HepG2 (cell line): ENCODE results near the gene RPL32. TPM values are rescaled to one million over a fixed set of nuclear protein-coding genes. Genes with fewer than 3 reads are reported as not detected.
A peak's percentile ranks its signal among the peaks of the same experiment; 100 is the strongest.

Source experiments
- ARNT2 ChIP-seq: sonication (generic); formaldehyde crosslinking; IDR thresholded peaks from 2 replicates; pipeline ENCODE4 v1.8.0; 2022; ENCODE audit warnings: mild to moderate bottlenecking, low read depth, missing genetic modification reagents, moderate library complexity
- GABPA ChIP-seq, 2 experiments: IDR thresholded peaks; 2 replicates each; pipeline ENCODE4 v1.6.1; 2011 to 2016; ENCODE audit warnings: low read depth in 2 of 2, low read length in 1 of 2, missing biosample characterization in 1 of 2, missing genetic modification characterization in 1 of 2
- GMEB1 ChIP-seq: sonication (generic); formaldehyde crosslinking; IDR thresholded peaks from 2 replicates; pipeline ENCODE4 v1.5.1; 2020; ENCODE audit warnings: missing genetic modification reagents, mild to moderate bottlenecking, borderline replicate concordance
- MTA1 ChIP-seq: sonication (generic); formaldehyde crosslinking; IDR thresholded peaks from 2 replicates; pipeline ENCODE4 v1.4.0; 2020; ENCODE audit warnings: missing genetic modification reagents, mild to moderate bottlenecking, borderline replicate concordance
- NR2F2 ChIP-seq: IDR thresholded peaks from 2 replicates; pipeline ENCODE4 v1.6.1; 2012; ENCODE audit warnings: low read depth, inconsistent platforms, borderline replicate concordance
- PHB2 ChIP-seq: fragments of 450-650 bp; IDR thresholded peaks from 2 replicates; pipeline ENCODE4 v1.6.1; 2018; ENCODE audit not compliant: partially characterized antibody
- SMARCC2 ChIP-seq: fragments of 450-650 bp; IDR thresholded peaks from 2 replicates; pipeline ENCODE4 v1.6.1; 2017; ENCODE audit warnings: antibody characterized with exemption, mild to moderate bottlenecking
- SOX5 ChIP-seq: IDR thresholded peaks from 2 replicates; pipeline ENCODE4 v1.6.1; 2016; ENCODE audit warnings: borderline replicate concordance
- YEATS2 ChIP-seq: sonication (generic); formaldehyde crosslinking; IDR thresholded peaks from 2 replicates; pipeline ENCODE4 v1.4.0; 2020; ENCODE audit warnings: missing genetic modification reagents, borderline replicate concordance
- ZBTB7B ChIP-seq: sonication (generic); formaldehyde crosslinking; IDR thresholded peaks from 2 replicates; pipeline ENCODE4 v1.4.0; 2020; ENCODE audit warnings: missing genetic modification reagents
- ZEB1 ChIP-seq: IDR thresholded peaks from 2 replicates; pipeline ENCODE4 v1.6.1; 2012; ENCODE audit warnings: mild to moderate bottlenecking, low read depth, inconsistent platforms; ENCODE audit not compliant: insufficient replicate concordance
- ZNF101 ChIP-seq: sonication (generic); formaldehyde crosslinking; IDR thresholded peaks from 2 replicates; pipeline ENCODE4 v1.4.0; 2020; ENCODE audit warnings: mild to moderate bottlenecking, low read depth, missing genetic modification reagents, borderline replicate concordance
- ZNF225 ChIP-seq: sonication (generic); formaldehyde crosslinking; IDR thresholded peaks from 2 replicates; pipeline ENCODE4 v1.4.0; 2020; ENCODE audit warnings: mild to moderate bottlenecking, missing genetic modification reagents
- ZNF331 ChIP-seq: sonication (generic); formaldehyde crosslinking; IDR thresholded peaks from 2 replicates; pipeline ENCODE4 v1.4.0; 2020; ENCODE audit warnings: missing genetic modification reagents
- ZNF335 ChIP-seq: sonication (generic); formaldehyde crosslinking; IDR thresholded peaks from 2 replicates; pipeline ENCODE4 v1.4.0; 2020; ENCODE audit warnings: missing genetic modification reagents
- ZNF550 ChIP-seq: sonication (generic); formaldehyde crosslinking; IDR thresholded peaks from 2 replicates; pipeline ENCODE4 v1.4.0; 2020; ENCODE audit warnings: mild to moderate bottlenecking, missing genetic modification reagents, borderline replicate concordance
- ZNF652 ChIP-seq: IDR thresholded peaks from 2 replicates; pipeline ENCODE4 v1.6.1; 2016; ENCODE audit warnings: low read depth, borderline replicate concordance
- polyA plus RNA-seq, 8 experiments: library from polyadenylated mRNA; depleted of rRNA in 3 of 8; stranded (reverse) in 7 of 8; unstranded in 1 of 8; fragments of >200 nt; fragmentation: Illumina TruSeq in 4 of 8; extraction: Trizol in 4 of 8; gene quantifications; 2 replicates each; pipeline versions ENCODE4 v1.2.1 to v1.2.3, GENCODE V29; 2011 to 2016; ENCODE audit warnings: low read depth in 4 of 8, missing spikeins in 1 of 8, mixed read lengths in 1 of 8; ENCODE audit not compliant: insufficient read depth in 1 of 8
- total RNA-seq, 5 experiments: library from RNA; depleted of rRNA; stranded (reverse); fragments of >200 nt; fragmentation: Illumina TruSeq; extraction: Trizol; gene quantifications; 2 replicates each; pipeline ENCODE4 v1.2.3, GENCODE V29; 2016; ENCODE audit warnings: low read depth in 1 of 5
- TF ChIP-seq, protein P1 (sequence below): sonication (generic); formaldehyde crosslinking; conservative IDR thresholded peaks from 2 replicates; pipeline ENCODE4 v1.4.0; 2020; ENCODE audit warnings: missing genetic modification reagents
- TF ChIP-seq, protein P2 (sequence below): sonication (generic); formaldehyde crosslinking; IDR thresholded peaks from 2 replicates; pipeline ENCODE4 v1.8.0; 2022; ENCODE audit warnings: mild to moderate bottlenecking, missing genetic modification reagents
- TF ChIP-seq, protein P3 (sequence below): sonication (generic); formaldehyde crosslinking; IDR thresholded peaks from 2 replicates; pipeline ENCODE4 v1.4.0; 2020; ENCODE audit warnings: low read depth, missing genetic modification reagents

Gene RPL32
- total and polyA plus RNA-seq, 2 of the 13 experiments (the other 11 are each of a cell fraction or from before 2014, with no cell fraction given) = 1,781 to 2,401 TPM

- TF ChIP-seq, protein P1, sequence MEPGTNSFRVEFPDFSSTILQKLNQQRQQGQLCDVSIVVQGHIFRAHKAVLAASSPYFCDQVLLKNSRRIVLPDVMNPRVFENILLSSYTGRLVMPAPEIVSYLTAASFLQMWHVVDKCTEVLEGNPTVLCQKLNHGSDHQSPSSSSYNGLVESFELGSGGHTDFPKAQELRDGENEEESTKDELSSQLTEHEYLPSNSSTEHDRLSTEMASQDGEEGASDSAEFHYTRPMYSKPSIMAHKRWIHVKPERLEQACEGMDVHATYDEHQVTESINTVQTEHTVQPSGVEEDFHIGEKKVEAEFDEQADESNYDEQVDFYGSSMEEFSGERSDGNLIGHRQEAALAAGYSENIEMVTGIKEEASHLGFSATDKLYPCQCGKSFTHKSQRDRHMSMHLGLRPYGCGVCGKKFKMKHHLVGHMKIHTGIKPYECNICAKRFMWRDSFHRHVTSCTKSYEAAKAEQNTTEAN (CRISPR knock-in tag) = peak; percentile 55; the same call in 1 of the 2 replicates
- TF ChIP-seq, protein P2, sequence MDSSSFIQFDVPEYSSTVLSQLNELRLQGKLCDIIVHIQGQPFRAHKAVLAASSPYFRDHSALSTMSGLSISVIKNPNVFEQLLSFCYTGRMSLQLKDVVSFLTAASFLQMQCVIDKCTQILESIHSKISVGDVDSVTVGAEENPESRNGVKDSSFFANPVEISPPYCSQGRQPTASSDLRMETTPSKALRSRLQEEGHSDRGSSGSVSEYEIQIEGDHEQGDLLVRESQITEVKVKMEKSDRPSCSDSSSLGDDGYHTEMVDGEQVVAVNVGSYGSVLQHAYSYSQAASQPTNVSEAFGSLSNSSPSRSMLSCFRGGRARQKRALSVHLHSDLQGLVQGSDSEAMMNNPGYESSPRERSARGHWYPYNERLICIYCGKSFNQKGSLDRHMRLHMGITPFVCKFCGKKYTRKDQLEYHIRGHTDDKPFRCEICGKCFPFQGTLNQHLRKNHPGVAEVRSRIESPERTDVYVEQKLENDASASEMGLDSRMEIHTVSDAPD (CRISPR knock-in tag) = no peak
- no peak for TF ChIP-seq ZNF225 (CRISPR knock-in tag)
- TF ChIP-seq ZEB1 = peak; percentile 60
- TF ChIP-seq, protein P3, sequence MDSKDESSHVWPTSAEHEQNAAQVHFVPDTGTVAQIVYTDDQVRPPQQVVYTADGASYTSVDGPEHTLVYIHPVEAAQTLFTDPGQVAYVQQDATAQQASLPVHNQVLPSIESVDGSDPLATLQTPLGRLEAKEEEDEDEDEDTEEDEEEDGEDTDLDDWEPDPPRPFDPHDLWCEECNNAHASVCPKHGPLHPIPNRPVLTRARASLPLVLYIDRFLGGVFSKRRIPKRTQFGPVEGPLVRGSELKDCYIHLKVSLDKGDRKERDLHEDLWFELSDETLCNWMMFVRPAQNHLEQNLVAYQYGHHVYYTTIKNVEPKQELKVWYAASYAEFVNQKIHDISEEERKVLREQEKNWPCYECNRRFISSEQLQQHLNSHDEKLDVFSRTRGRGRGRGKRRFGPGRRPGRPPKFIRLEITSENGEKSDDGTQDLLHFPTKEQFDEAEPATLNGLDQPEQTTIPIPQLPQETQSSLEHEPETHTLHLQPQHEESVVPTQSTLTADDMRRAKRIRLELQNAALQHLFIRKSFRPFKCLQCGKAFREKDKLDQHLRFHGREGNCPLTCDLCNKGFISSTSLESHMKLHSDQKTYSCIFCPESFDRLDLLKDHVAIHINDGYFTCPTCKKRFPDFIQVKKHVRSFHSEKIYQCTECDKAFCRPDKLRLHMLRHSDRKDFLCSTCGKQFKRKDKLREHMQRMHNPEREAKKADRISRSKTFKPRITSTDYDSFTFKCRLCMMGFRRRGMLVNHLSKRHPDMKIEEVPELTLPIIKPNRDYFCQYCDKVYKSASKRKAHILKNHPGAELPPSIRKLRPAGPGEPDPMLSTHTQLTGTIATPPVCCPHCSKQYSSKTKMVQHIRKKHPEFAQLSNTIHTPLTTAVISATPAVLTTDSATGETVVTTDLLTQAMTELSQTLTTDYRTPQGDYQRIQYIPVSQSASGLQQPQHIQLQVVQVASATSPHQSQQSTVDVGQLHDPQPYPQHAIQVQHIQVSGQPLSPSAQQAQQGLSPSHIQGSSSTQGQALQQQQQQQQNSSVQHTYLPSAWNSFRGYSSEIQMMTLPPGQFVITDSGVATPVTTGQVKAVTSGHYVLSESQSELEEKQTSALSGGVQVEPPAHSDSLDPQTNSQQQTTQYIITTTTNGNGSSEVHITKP (CRISPR knock-in tag) = peak; percentile 42; the same call in 1 of the 2 replicates
- peak; percentile 100 for TF ChIP-seq YEATS2
- peak; percentile 21; the same call in 1 of the 2 replicates for TF ChIP-seq ZBTB7B (CRISPR knock-in tag)
- TF ChIP-seq ZNF101 (CRISPR knock-in tag) = no peak
- peak; percentile 8; the same call in 1 of the 2 replicates for TF ChIP-seq ZNF652 (CRISPR knock-in tag)
- no peak for TF ChIP-seq PHB2
- TF ChIP-seq SMARCC2 = no peak
- no peak for TF ChIP-seq SOX5 (CRISPR knock-in tag)
- TF ChIP-seq ARNT2 (CRISPR knock-in tag) = peak; percentile 73; the same call in 1 of the 2 replicates
- TF ChIP-seq NR2F2 = 0 out of 2 replicates have a peak, but pooled peaks have one; percentile 0
- TF ChIP-seq GABPA (IDR thresholded peaks at IDR 0.05; ENCODE audit: low read depth, low read length) = peak; percentile 68
- TF ChIP-seq GABPA (CRISPR knock-in tag; IDR thresholded peaks at IDR 0.05; ENCODE audit: low read depth) = peak; percentile 95
- 0 out of 2 replicates have a peak, but pooled peaks have one; percentile 25 for TF ChIP-seq ZNF550
- TF ChIP-seq ZNF331 = peak; percentile 51; the same call in 1 of the 2 replicates
- TF ChIP-seq MTA1 = 0 out of 2 replicates have a peak, but pooled peaks have one; percentile 21
- peak; percentile 58 for TF ChIP-seq GMEB1 (CRISPR knock-in tag)
- TF ChIP-seq ZNF335 (CRISPR knock-in tag) = 0 out of 2 replicates have a peak, but pooled peaks have one; percentile 63
Observed at GRCh38 chr3:12841149-12841969, at the start of gene RPL32 (continued).
